ENCODE results near the gene SPHK2.

DNA sequence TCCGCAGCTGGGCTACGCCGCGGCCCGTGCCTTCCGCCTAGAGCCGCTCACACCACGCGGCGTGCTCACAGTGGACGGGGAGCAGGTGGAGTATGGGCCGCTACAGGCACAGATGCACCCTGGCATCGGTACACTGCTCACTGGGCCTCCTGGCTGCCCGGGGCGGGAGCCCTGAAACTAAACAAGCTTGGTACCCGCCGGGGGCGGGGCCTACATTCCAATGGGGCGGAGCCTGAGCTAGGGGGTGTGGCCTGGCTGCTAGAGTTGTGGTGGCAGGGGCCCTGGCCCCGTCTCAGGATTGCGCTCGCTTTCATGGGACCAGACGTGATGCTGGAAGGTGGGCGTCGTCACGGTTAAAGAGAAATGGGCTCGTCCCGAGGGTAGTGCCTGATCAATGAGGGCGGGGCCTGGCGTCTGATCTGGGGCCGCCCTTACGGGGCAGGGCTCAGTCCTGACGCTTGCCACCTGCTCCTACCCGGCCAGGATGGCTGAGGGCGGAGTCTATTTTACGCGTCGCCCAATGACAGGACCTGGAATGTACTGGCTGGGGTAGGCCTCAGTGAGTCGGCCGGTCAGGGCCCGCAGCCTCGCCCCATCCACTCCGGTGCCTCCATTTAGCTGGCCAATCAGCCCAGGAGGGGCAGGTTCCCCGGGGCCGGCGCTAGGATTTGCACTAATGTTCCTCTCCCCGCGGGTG, 10.4 kb downstream of the SPHK2 start:
- TF ChIP-seq, protein P1, sequence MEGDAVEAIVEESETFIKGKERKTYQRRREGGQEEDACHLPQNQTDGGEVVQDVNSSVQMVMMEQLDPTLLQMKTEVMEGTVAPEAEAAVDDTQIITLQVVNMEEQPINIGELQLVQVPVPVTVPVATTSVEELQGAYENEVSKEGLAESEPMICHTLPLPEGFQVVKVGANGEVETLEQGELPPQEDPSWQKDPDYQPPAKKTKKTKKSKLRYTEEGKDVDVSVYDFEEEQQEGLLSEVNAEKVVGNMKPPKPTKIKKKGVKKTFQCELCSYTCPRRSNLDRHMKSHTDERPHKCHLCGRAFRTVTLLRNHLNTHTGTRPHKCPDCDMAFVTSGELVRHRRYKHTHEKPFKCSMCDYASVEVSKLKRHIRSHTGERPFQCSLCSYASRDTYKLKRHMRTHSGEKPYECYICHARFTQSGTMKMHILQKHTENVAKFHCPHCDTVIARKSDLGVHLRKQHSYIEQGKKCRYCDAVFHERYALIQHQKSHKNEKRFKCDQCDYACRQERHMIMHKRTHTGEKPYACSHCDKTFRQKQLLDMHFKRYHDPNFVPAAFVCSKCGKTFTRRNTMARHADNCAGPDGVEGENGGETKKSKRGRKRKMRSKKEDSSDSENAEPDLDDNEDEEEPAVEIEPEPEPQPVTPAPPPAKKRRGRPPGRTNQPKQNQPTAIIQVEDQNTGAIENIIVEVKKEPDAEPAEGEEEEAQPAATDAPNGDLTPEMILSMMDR (IDR thresholded peaks at IDR 0.05), result no peak
- TF ChIP-seq POLR2A (IDR thresholded peaks at IDR 0.05) (peak in 1 of 2 donors; percentile 8), EP300 (IDR thresholded peaks at IDR 0.05) (no peak)
